ENCODE results near the gene MTURN.

Gene MTURN

GRCh38 chr7:30136117-30136731, 1.4 kb downstream of the MTURN start:
- H3K4me3 ChIP-seq (replicated peaks; ENCODE audit: low read depth, low read length) = peak overlapping the region; percentile 80
- DNase-seq (ENCODE audit: low read depth) = no peak
- no peak for TF ChIP-seq CTCF (IDR thresholded peaks at IDR 0.05; ENCODE audit: low read length, missing control alignments)

GRCh38 chr7:30136743-30137485, 2.1 kb downstream of the MTURN start:
- DNase-seq (ENCODE audit: low read depth) = no peak
- TF ChIP-seq CTCF (IDR thresholded peaks at IDR 0.05; ENCODE audit: low read length, missing control alignments) = no peak
- H3K4me3 ChIP-seq (replicated peaks; ENCODE audit: low read depth, low read length) = peak overlapping the region; percentile 80

GRCh38 chr7:30139836-30140384, 5.1 kb downstream of the MTURN start:
- DNase-seq (ENCODE audit: low read depth) = no peak
- H3K4me3 ChIP-seq (replicated peaks; ENCODE audit: low read depth, low read length) = no peak overlapping the region
- no peak for TF ChIP-seq CTCF (IDR thresholded peaks at IDR 0.05; ENCODE audit: low read length, missing control alignments)

DNA sequence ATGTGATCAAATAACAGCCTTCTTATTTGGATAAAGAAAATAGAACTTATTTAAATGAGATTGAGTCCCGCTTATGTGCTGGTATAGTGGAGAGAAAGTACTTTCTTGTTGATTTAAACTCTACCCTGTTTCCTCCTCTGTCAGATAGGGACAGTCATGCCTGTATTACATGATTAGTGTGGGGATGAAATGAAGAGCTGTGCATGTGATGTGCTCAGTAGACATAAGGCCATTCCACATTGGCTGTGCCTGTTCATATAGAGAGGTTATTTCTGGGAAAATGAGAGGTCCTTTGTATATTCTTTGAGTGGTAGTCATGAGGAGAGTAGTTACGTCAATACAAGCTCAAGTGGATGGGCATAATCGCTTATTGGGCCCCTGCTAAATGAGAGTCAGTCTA, 5.7 kb downstream of the MTURN start:
- no peak for DNase-seq (ENCODE audit: low read depth)
- no peak for TF ChIP-seq CTCF (IDR thresholded peaks at IDR 0.05; ENCODE audit: low read length, missing control alignments)

GRCh38 chr7:30142710-30143109, 7.9 kb downstream of the MTURN start:
- DNase-seq (ENCODE audit: low read depth) = peak; percentile 42
- H3K4me3 ChIP-seq (replicated peaks; ENCODE audit: low read depth, low read length) = no peak overlapping the region
- TF ChIP-seq CTCF (IDR thresholded peaks at IDR 0.05; ENCODE audit: low read length, missing control alignments) = no peak

More for the DNA sequence above, 5.7 kb downstream of the MTURN start:
- no peak overlapping the region for H3K4me3 ChIP-seq (replicated peaks; ENCODE audit: low read depth, low read length)

- TF ChIP-seq CTCF (IDR thresholded peaks at IDR 0.05; ENCODE audit: low read length, missing control alignments) = no peak
- peak; percentile 39 for DNase-seq (ENCODE audit: low read depth)
- no peak overlapping the region for H3K4me3 ChIP-seq (replicated peaks; ENCODE audit: low read depth, low read length)
These were observed 9.0 kb downstream of the MTURN start for GRCh38 chr7:30143748-30144251.

All from fibroblast of pulmonary artery (primary cell).